LoVo (cell line): ENCODE measurements around the gene HEBP2.
"Not testable (repeated sequence)": the region's sequence is repeated elsewhere in the genome, so short reads cannot be mapped to it uniquely, and the experiment has no call there.

Experiments used
- DNase-seq: peaks from one replicate; pipeline ENCODE4 v3.0.0-alpha.2; 2016; ENCODE audit warnings: low spot score

HEBP2 gene

GRCh38 chr6:138403801-138404665 lies at the start of gene HEBP2:
Gene HEBP2 (plus strand): TSS chr6:138404223. CDS start chr6:138404496, 273 bp downstream.
- DNase-seq: peak; percentile 95

- DNase-seq: no peak
These were observed 46.1 kb upstream of the HEBP2 start for GRCh38 chr6:138357928-138358327.

- DNase-seq: not testable (repeated sequence)
These were observed 35.3 kb upstream of the HEBP2 start for GRCh38 chr6:138368684-138369083.

GRCh38 chr6:138370631-138371451 lies 33.2 kb upstream of the HEBP2 start:
- DNase-seq: no peak

- no peak for DNase-seq
These were observed 32.6 kb upstream of the HEBP2 start for GRCh38 chr6:138371452-138371711.

- no peak for DNase-seq
These were observed 32.3 kb upstream of the HEBP2 start for GRCh38 chr6:138371720-138372119.

GRCh38 chr6:138372711-138373463 lies 31.1 kb upstream of the HEBP2 start:
- no peak for DNase-seq

GRCh38 chr6:138374230-138374629 lies 29.8 kb upstream of the HEBP2 start:
- no peak for DNase-seq

GRCh38 chr6:138374815-138375214 lies 29.2 kb upstream of the HEBP2 start:
- DNase-seq: no peak

GRCh38 chr6:138377042-138377441 lies 27.0 kb upstream of the HEBP2 start:
- no peak for DNase-seq

GRCh38 chr6:138377844-138378243 lies 26.2 kb upstream of the HEBP2 start, which contains the start of gene SMIM28:
Gene SMIM28 (plus strand): TSS chr6:138377905. CDS start chr6:138378073, 168 bp downstream.
- DNase-seq: no peak

- no peak for DNase-seq
These were observed 25.6 kb upstream of the HEBP2 start for GRCh38 chr6:138378463-138378862.

GRCh38 chr6:138382498-138383265 lies 21.3 kb upstream of the HEBP2 start:
- no peak for DNase-seq

GRCh38 chr6:138383776-138384175 lies 20.2 kb upstream of the HEBP2 start:
- DNase-seq: no peak

- DNase-seq: no peak
These were observed 17.1 kb upstream of the HEBP2 start for GRCh38 chr6:138386897-138387296.

GRCh38 chr6:138387577-138388368 lies 16.2 kb upstream of the HEBP2 start:
- no peak for DNase-seq

GRCh38 chr6:138389551-138389950 lies 14.5 kb upstream of the HEBP2 start:
- DNase-seq: no peak

GRCh38 chr6:138393871-138394783 lies 9.9 kb upstream of the HEBP2 start:
- DNase-seq: no peak

- DNase-seq: no peak
These were observed 7.3 kb upstream of the HEBP2 start for GRCh38 chr6:138396709-138397108.
